PC-3 (cell line): ENCODE measurements around the gene COL16A1. TPM values are rescaled to one million over a fixed set of nuclear protein-coding genes. Genes with fewer than 3 reads are reported as not detected.

Experiments used
- ATAC-seq: fragments of 200-7000 bp; cut with Tn5 transposase; 2 replicates; pipeline ENCODE4 v1.9.1; 2020; ENCODE audit warnings: mild to moderate bottlenecking, moderate library complexity
- BruUV-seq: library from RNA; stranded (reverse); fragments of 400-500 nt; replicated peaks from 2 replicates; lab custom pipeline; 2021; lab: Mats Ljungman, UMichigan
- CTCF ChIA-PET: fragments of 300-600 bp; sonication (Branson Sonifier 250); formaldehyde crosslinking; loops from one replicate; lab custom pipeline; 2022; ENCODE audit warnings: antibody characterized with exemption; lab: Charles Lee
- POLR2A ChIA-PET: fragments of 300-600 bp; sonication (Branson Sonifier 250); formaldehyde crosslinking; loops from one replicate; lab custom pipeline; 2022; ENCODE audit warnings: antibody characterized with exemption; ENCODE audit not compliant: unreplicated experiment; lab: Charles Lee
- DNase-seq: peaks from one replicate; pipeline ENCODE4 v3.0.0-alpha.2; 2015
- H2AFZ ChIP-seq: fragments of 300-600 bp; sonication (generic); 2 replicates; pipeline ENCODE4 v1.6.0; 2016; ENCODE audit warnings: antibody characterized with exemption, low read length
- H3F3A ChIP-seq: fragments of 300-600 bp; sonication (generic); one replicate; pipeline ENCODE4 v1.6.0; 2017; ENCODE audit warnings: antibody characterized with exemption, low read length, control low read depth, mild to moderate bottlenecking; ENCODE audit not compliant: unreplicated experiment
- H3K27ac ChIP-seq: fragments of 300-600 bp; sonication (generic); 2 replicates; pipeline ENCODE4 v1.5.1; 2016; ENCODE audit warnings: mild to moderate bottlenecking, low read length
- H3K27me3 ChIP-seq: fragments of 300-600 bp; sonication (generic); 2 replicates; pipeline ENCODE4 v1.6.1; 2016; ENCODE audit warnings: low read length, mixed read lengths
- H3K36me3 ChIP-seq: fragments of 300-600 bp; sonication (generic); 2 replicates; pipeline ENCODE4 v1.6.1; 2016; ENCODE audit warnings: low read depth, mixed run types, low read length, mixed read lengths
- H3K4me1 ChIP-seq: fragments of 300-600 bp; sonication (generic); 2 replicates; pipeline ENCODE4 v1.5.1; 2016; ENCODE audit warnings: low read length; ENCODE audit not compliant: insufficient read depth
- H3K4me2 ChIP-seq: fragments of 300-600 bp; sonication (generic); 2 replicates; pipeline ENCODE4 v1.6.0; 2016; ENCODE audit warnings: low read length
- H3K4me3 ChIP-seq: fragments of 300-600 bp; sonication (generic); 2 replicates; pipeline ENCODE4 v1.5.1; 2016; ENCODE audit warnings: mild to moderate bottlenecking, low read length, mixed read lengths
- H3K79me2 ChIP-seq: fragments of 300-600 bp; sonication (generic); 2 replicates; pipeline ENCODE4 v1.6.1; 2017; ENCODE audit warnings: low read length, mixed read lengths
- H3K9ac ChIP-seq: fragments of 300-600 bp; sonication (generic); 2 replicates; pipeline ENCODE4 v1.6.0; 2016; ENCODE audit warnings: mild to moderate bottlenecking, low read length
- H3K9me2 ChIP-seq: fragments of 300-600 bp; sonication (generic); replicated peaks from 2 replicates; pipeline ENCODE4 v1.6.1; 2016; ENCODE audit warnings: mixed run types, low read length, mixed read lengths
- H3K9me3 ChIP-seq: fragments of 300-600 bp; sonication (generic); 2 replicates; pipeline ENCODE4 v1.6.1; 2016; ENCODE audit warnings: low read length, mixed read lengths
- H4K20me1 ChIP-seq: fragments of 300-600 bp; sonication (generic); 2 replicates; pipeline ENCODE4 v1.6.1; 2016; ENCODE audit warnings: low read length, mixed read lengths
- CTCF ChIP-seq: fragments of 300-600 bp; sonication (generic); conservative IDR thresholded peaks from 2 replicates; pipeline ENCODE4 v1.5.1; 2017; ENCODE audit warnings: antibody characterized with exemption, low read depth, mild to moderate bottlenecking, low read length
- EZH2 ChIP-seq: fragments of 300-600 bp; sonication (generic); IDR thresholded peaks from one replicate; pipeline ENCODE4 v1.6.1; 2017; ENCODE audit warnings: antibody characterized with exemption, mild to moderate bottlenecking, low read length; ENCODE audit not compliant: unreplicated experiment
- EZH2phosphoT487 ChIP-seq: fragments of 300-600 bp; sonication (generic); IDR thresholded peaks from 2 replicates; pipeline ENCODE4 v1.6.1; 2018; ENCODE audit warnings: mild to moderate bottlenecking, antibody characterized with exemption, low read length, borderline replicate concordance
- intact Hi-C: fragments of 100-400 bp; cut with micrococcal nuclease; formaldehyde crosslinking; loops from 2 replicates; pipeline ENCODE4 v1.9.0; 2023
- total RNA-seq: library from RNA; depleted of rRNA; stranded (reverse); fragments of >200 nt; gene quantifications from 2 replicates; pipeline ENCODE4 v1.2.3, GENCODE V29; 2014

Gene COL16A1
- total RNA-seq, 1 experiment from 2014 or later = 5.0 TPM

- Histone ChIP-seq H2AFZ (no peak overlapping the region), H4K20me1 (no peaks in the 10 kb centered on the region), H3K9me3 (no peaks in the 10 kb centered on the region), H3K4me3 (no peak overlapping the region), H3K4me2 (no peak overlapping the region), H3K27me3 (no peaks in the 10 kb centered on the region), H3K79me2 (no peaks in the 10 kb centered on the region), H3F3A (no peaks in the 10 kb centered on the region), H3K4me1 (no peaks in the 10 kb centered on the region), H3K27ac (no peak overlapping the region), H3K9me2 (no peaks in the 10 kb centered on the region), H3K9ac (no peak overlapping the region), H3K36me3 (no peaks in the 10 kb centered on the region)
- ChIA-PET POLR2A (no interaction called here), CTCF (no interaction called here)
- intact Hi-C loops = no loop called here
- no peak for ATAC-seq
- DNase-seq = no peak
- TF ChIP-seq EZH2phosphoT487 (no peak), EZH2 (no peak), CTCF (no peak)
- no TSS peak for BruUV-seq
Measured at GRCh38 chr1:31752258-31752657, 48.4 kb upstream of the COL16A1 start.

- ChIA-PET POLR2A (no interaction called here), CTCF (interaction anchor here (0.5 kb wide), 1 partner anchor 10 kb away, joined by 5 read pairs; no protein-coding TSS in a partner anchor)
- BruUV-seq = no TSS peak
Measured at GRCh38 chr1:31751822-31752241, 48.0 kb upstream of the COL16A1 start.

More at GRCh38 chr1:31751822-31752241, 48.0 kb upstream of the COL16A1 start:
- Histone ChIP-seq H3F3A (no peaks in the 10 kb centered on the region), H3K9me3 (no peaks in the 10 kb centered on the region), H3K9me2 (no peaks in the 10 kb centered on the region), H4K20me1 (no peaks in the 10 kb centered on the region), H3K79me2 (no peaks in the 10 kb centered on the region), H3K27me3 (no peaks in the 10 kb centered on the region), H3K4me2 (no peak overlapping the region), H2AFZ (no peak overlapping the region), H3K9ac (no peak overlapping the region), H3K36me3 (no peaks in the 10 kb centered on the region), H3K4me1 (no peaks in the 10 kb centered on the region), H3K4me3 (no peak overlapping the region), H3K27ac (no peak overlapping the region)
- ATAC-seq (no peak), DNase-seq (no peak)
- TF ChIP-seq CTCF (no peak), EZH2 (no peak), EZH2phosphoT487 (no peak)
- intact Hi-C loops = no loop called here
